ENCODE data around the gene KSR1. TPM values are rescaled to one million over a fixed set of nuclear protein-coding genes. Genes with fewer than 3 reads are reported as not detected.

The KSR1 gene
- polyA plus RNA-seq, 1 donor from 2014 or later, result 9.2 TPM

GRCh38 chr17:27512511-27513346 lies 56.5 kb downstream of the KSR1 start:
- H3K79me2 ChIP-seq (replicated peaks; ENCODE audit: insufficient read depth, low read length), result no peaks in the 10 kb centered on the region
- no peak overlapping the region for H3K27ac ChIP-seq (ENCODE audit: low read length)
- no peak overlapping the region for H3K4me2 ChIP-seq (ENCODE audit: low read length)
- TF ChIP-seq REST (IDR thresholded peaks at IDR 0.05; ENCODE audit: borderline replicate concordance), result no peak
- no peak for TF ChIP-seq MXI1 (conservative IDR thresholded peaks at IDR 0.05; ENCODE audit: poor library complexity, severe bottlenecking)
- no peak for TF ChIP-seq POLR2AphosphoS5 (IDR thresholded peaks at IDR 0.05)
- TF ChIP-seq EP300 (conservative IDR thresholded peaks at IDR 0.05; ENCODE audit: poor library complexity, severe bottlenecking), result no peak
- no peak for TF ChIP-seq CTCF (IDR thresholded peaks at IDR 0.05; ENCODE audit: poor library complexity, severe bottlenecking)
- H3F3A ChIP-seq (ENCODE audit: insufficient read depth, low read length, poor library complexity, severe bottlenecking), result no peaks in the 10 kb centered on the region
- no peaks in the 10 kb centered on the region for H3K36me3 ChIP-seq (ENCODE audit: insufficient read depth, low read length)
- no peak overlapping the region for H2AFZ ChIP-seq (ENCODE audit: low read depth, low read length)
- H3K9ac ChIP-seq (ENCODE audit: low read length), result no peak overlapping the region
- H4K20me1 ChIP-seq (ENCODE audit: insufficient read depth), result no peaks in the 10 kb centered on the region
- no peaks in the 10 kb centered on the region for H3K9me3 ChIP-seq (ENCODE audit: low read length)
- H3K27me3 ChIP-seq (ENCODE audit: insufficient read depth, low read depth, low read length), result no peaks in the 10 kb centered on the region
- H3K4me3 ChIP-seq (ENCODE audit: low read length), result no peak overlapping the region
- no peaks in the 10 kb centered on the region for H3K9me2 ChIP-seq (ENCODE audit: insufficient read depth, low read length)

- Histone ChIP-seq H3K9ac (ENCODE audit: low read length) (no peak overlapping the region), H3K27me3 (ENCODE audit: insufficient read depth, low read depth, low read length) (no peaks in the 10 kb centered on the region), H3K4me2 (ENCODE audit: low read length) (no peak overlapping the region), H3F3A (ENCODE audit: insufficient read depth, low read length, poor library complexity, severe bottlenecking) (no peaks in the 10 kb centered on the region), H2AFZ (ENCODE audit: low read depth, low read length) (no peak overlapping the region), H3K36me3 (ENCODE audit: insufficient read depth, low read length) (no peaks in the 10 kb centered on the region), H4K20me1 (ENCODE audit: insufficient read depth) (no peaks in the 10 kb centered on the region), H3K79me2 (replicated peaks; ENCODE audit: insufficient read depth, low read length) (no peaks in the 10 kb centered on the region), H3K27ac (ENCODE audit: low read length) (no peak overlapping the region), H3K9me2 (ENCODE audit: insufficient read depth, low read length) (no peaks in the 10 kb centered on the region), H3K4me3 (ENCODE audit: low read length) (no peak overlapping the region), H3K9me3 (ENCODE audit: low read length) (no peaks in the 10 kb centered on the region)
- TF ChIP-seq RAD21 (conservative IDR thresholded peaks at IDR 0.05) (no peak), POLR2AphosphoS5 (IDR thresholded peaks at IDR 0.05) (no peak), CTCF (IDR thresholded peaks at IDR 0.05; ENCODE audit: poor library complexity, severe bottlenecking) (no peak), EZH2 (IDR thresholded peaks at IDR 0.05; ENCODE audit: borderline replicate concordance, insufficient read depth, low read length, poor library complexity, severe bottlenecking) (no peak), SMC3 (conservative IDR thresholded peaks at IDR 0.05; ENCODE audit: poor library complexity) (no peak), MXI1 (conservative IDR thresholded peaks at IDR 0.05; ENCODE audit: poor library complexity, severe bottlenecking) (no peak), EP300 (conservative IDR thresholded peaks at IDR 0.05; ENCODE audit: poor library complexity, severe bottlenecking) (no peak), TAF1 (IDR thresholded peaks at IDR 0.05; ENCODE audit: low read depth) (no peak), REST (IDR thresholded peaks at IDR 0.05; ENCODE audit: borderline replicate concordance) (no peak)
Observed at GRCh38 chr17:27513849-27514248, 57.6 kb downstream of the KSR1 start.
